ENCODE data around the gene TSPYL4. TPM values are rescaled to one million over a fixed set of nuclear protein-coding genes. Genes with fewer than 3 reads are reported as not detected.

TSPYL4 gene
- total and polyA plus RNA-seq, 2 donors (not counting 1 experiment from before 2014, with no cell fraction given) = 20.6 to 21.4 TPM

DNA sequence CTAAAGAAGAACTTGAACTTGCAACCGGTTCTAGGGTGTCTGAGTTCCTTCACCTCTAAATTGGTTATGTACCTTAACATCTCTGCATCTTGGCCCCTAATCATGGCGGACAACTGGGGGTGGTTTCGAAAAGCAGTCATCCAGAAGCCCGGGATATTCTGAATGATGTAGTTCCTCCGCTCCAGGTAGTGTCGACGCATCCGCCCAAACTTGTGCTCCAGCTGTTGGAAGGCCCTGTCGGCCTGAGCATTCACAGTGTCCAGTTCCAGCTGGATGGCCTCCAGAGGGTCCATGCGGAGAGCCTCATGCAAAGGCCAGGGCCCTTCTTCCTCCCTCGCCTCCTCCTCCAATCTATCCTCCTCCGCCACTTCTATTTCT is 25.0 kb upstream of the TSPYL4 start:
- ChIA-PET POLR2A (interaction anchor here (0.6 to 3.4 kb wide), 7 partner anchors 24 to 1323 kb away, joined by 3 to 17 read pairs (median 4); partner anchors contain the start of genes GOPC, RWDD1, TSPYL4 and ZUP1), CTCF (interaction anchor here (0.9 to 5.2 kb wide), 9 partner anchors 8 to 293 kb away, joined by 3 to 29 read pairs (median 5); partner anchors contain the start of genes RWDD1 and TSPYL4)
- no peaks in the 10 kb centered on the region for H3K9me3 Mint-ChIP-seq (ENCODE audit: insufficient read depth)
- peaks cover 0 to 20% of the 10 kb centered on the region in 2 experiments for H3K36me3 ChIP-seq (replicated peaks in 1 of 2; ENCODE audit: control extremely low read depth in 1 of 2, control insufficient read depth in 1 of 2, extremely low read depth in 1 of 2, insufficient read depth in 2 of 2, low read length in 1 of 2)
- H3K4me3 Mint-ChIP-seq = peak overlapping the region; percentile 97
- H3K4me3 ChIP-seq (ENCODE audit: control extremely low read depth in 1 of 5, extremely low read depth in 1 of 5, insufficient read depth in 1 of 5, low read depth in 2 of 5, low read length in 4 of 5) = peak overlapping the region; percentile 89 to 96 (median 94)
- DNase-seq (no peak), ATAC-seq (ENCODE audit: low read depth) (no peak)
- H3K27ac ChIP-seq (ENCODE audit: low read length in 2 of 2) = peak overlapping the region; percentile 99
- H4K20me1 ChIP-seq (ENCODE audit: control insufficient read depth, insufficient read depth, low read length, poor library complexity, severe bottlenecking) = peaks cover 54% of the 10 kb centered on the region
- H3K4me1 Mint-ChIP-seq = peaks cover 60% of the 10 kb centered on the region
- TF ChIP-seq CTCF (IDR thresholded peaks at IDR 0.05) (no peak), EZH2 (IDR thresholded peaks at IDR 0.05; ENCODE audit: borderline replicate concordance, insufficient read depth, low read depth, low read length, poor library complexity, severe bottlenecking) (no peak)
- peaks cover 78% of the 10 kb centered on the region for H3K79me2 ChIP-seq (ENCODE audit: control insufficient read depth, insufficient read depth, low read length)
- no peaks in the 10 kb centered on the region for H3K27me3 ChIP-seq (replicated peaks in 1 of 4; ENCODE audit: control extremely low read depth in 1 of 4, control insufficient read depth in 3 of 4, insufficient read depth in 4 of 4, low read length in 3 of 4)
- 20% methylated on average over 11 of the region's 12 CpGs for WGBS (ENCODE audit: insufficient coverage)
- H3K4me2 ChIP-seq (replicated peaks; ENCODE audit: low read depth, low read length, poor library complexity, severe bottlenecking) = peak overlapping the region; percentile 84
- H3K9ac ChIP-seq (ENCODE audit: low read length) = peak overlapping the region; percentile 98
- peak overlapping the region; percentile 80 for H2AFZ ChIP-seq (ENCODE audit: insufficient read depth, low read depth, low read length, poor library complexity, severe bottlenecking)
- intact Hi-C loops (cut with micrococcal nuclease) = loop anchor here (1.0 to 5.0 kb wide), 6 partner anchors 11 to 403 kb away; partner anchors contain the start of genes KPNA5, RWDD1, TSPYL4 and ZUP1
- no peaks in the 10 kb centered on the region for H3K9me3 ChIP-seq (ENCODE audit: control extremely low read depth in 1 of 3, control insufficient read depth in 2 of 3, insufficient read depth in 1 of 3, low read length in 2 of 3)
- H3K27me3 Mint-ChIP-seq = no peaks in the 10 kb centered on the region
- H3K27ac Mint-ChIP-seq = peak overlapping the region; percentile 100
- peaks cover 41 to 48% of the 10 kb centered on the region in 2 donors for H3K4me1 ChIP-seq (ENCODE audit: control insufficient read depth in 2 of 2, insufficient read depth in 2 of 2, low read length in 2 of 2)

DNA sequence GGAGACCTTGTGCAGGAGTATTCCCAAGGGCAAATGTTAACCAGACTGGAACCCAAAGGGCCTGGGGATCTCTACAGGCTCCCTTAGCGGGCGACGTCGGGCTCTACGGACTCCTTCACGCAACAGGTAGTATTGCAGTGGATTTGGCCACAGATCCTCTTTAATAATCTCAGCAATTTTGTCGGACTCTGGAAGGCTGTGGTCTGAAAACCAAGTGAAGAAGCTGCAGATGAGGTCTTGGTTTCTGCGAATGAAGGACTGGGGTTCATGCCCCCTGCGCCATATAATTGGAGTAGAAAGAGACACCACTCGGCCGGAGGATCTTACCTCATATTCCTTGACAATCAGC is 24.6 kb upstream of the TSPYL4 start:
- Histone ChIP-seq H3K9me3 (ENCODE audit: control extremely low read depth in 1 of 3, control insufficient read depth in 2 of 3, insufficient read depth in 1 of 3, low read length in 2 of 3) (no peaks in the 10 kb centered on the region), H3K9ac (ENCODE audit: low read length) (peak overlapping the region; percentile 98), H2AFZ (ENCODE audit: insufficient read depth, low read depth, low read length, poor library complexity, severe bottlenecking) (no peak overlapping the region), H3K27me3 (replicated peaks in 1 of 4; ENCODE audit: control extremely low read depth in 1 of 4, control insufficient read depth in 3 of 4, insufficient read depth in 4 of 4, low read length in 3 of 4) (no peaks in the 10 kb centered on the region), H3K27ac (ENCODE audit: low read length in 2 of 2) (peak overlapping the region; percentile 99), H3K4me2 (replicated peaks; ENCODE audit: low read depth, low read length, poor library complexity, severe bottlenecking) (peak overlapping the region; percentile 84), H3K79me2 (ENCODE audit: control insufficient read depth, insufficient read depth, low read length) (peaks cover 78% of the 10 kb centered on the region), H3K36me3 (replicated peaks in 1 of 2; ENCODE audit: control extremely low read depth in 1 of 2, control insufficient read depth in 1 of 2, extremely low read depth in 1 of 2, insufficient read depth in 2 of 2, low read length in 1 of 2) (peaks cover 2 to 22% of the 10 kb centered on the region in 2 experiments), H4K20me1 (ENCODE audit: control insufficient read depth, insufficient read depth, low read length, poor library complexity, severe bottlenecking) (peaks cover 55% of the 10 kb centered on the region), H3K4me3 (ENCODE audit: control extremely low read depth in 1 of 5, extremely low read depth in 1 of 5, insufficient read depth in 1 of 5, low read depth in 2 of 5, low read length in 4 of 5) (peak overlapping the region; percentile 89 to 96 (median 94)), H3K4me1 (ENCODE audit: control insufficient read depth in 2 of 2, insufficient read depth in 2 of 2, low read length in 2 of 2) (peaks cover 41 to 48% of the 10 kb centered on the region in 2 donors)
- Mint-ChIP-seq H3K27me3 (no peaks in the 10 kb centered on the region), H3K4me1 (peaks cover 61% of the 10 kb centered on the region), H3K27ac (peak overlapping the region; percentile 100), H3K9me3 (ENCODE audit: insufficient read depth) (no peaks in the 10 kb centered on the region), H3K4me3 (peak overlapping the region; percentile 97)
- WGBS (ENCODE audit: insufficient coverage) = 89% methylated on average over 5 of the region's 11 CpGs
- no peak for DNase-seq
- POLR2A ChIA-PET = interaction anchor here (2.1 to 3.4 kb wide), 2 partner anchors 25 to 293 kb away, joined by 7 to 17 read pairs; partner anchors contain the start of genes RWDD1 and TSPYL4
- no peak for ATAC-seq (ENCODE audit: low read depth)
- intact Hi-C loops (cut with micrococcal nuclease) = loop anchor here (2.0 to 5.0 kb wide), 2 partner anchors 186 to 404 kb away; partner anchors contain the start of gene KPNA5
- CTCF ChIA-PET = interaction anchor here (0.9 to 5.2 kb wide), 6 partner anchors 9 to 283 kb away, joined by 3 to 29 read pairs (median 8); partner anchors contain the start of gene TSPYL4
- TF ChIP-seq EZH2 (IDR thresholded peaks at IDR 0.05; ENCODE audit: borderline replicate concordance, insufficient read depth, low read depth, low read length, poor library complexity, severe bottlenecking) (no peak), CTCF (IDR thresholded peaks at IDR 0.05) (no peak)
